HG03354 (cell line): ENCODE measurements around the gene FAXC.
"Not testable (repeated sequence)": the region's sequence is repeated elsewhere in the genome, so short reads cannot be mapped to it uniquely, and the experiment has no call there.

Source experiments
- ATAC-seq: cut with Tn5 transposase; IDR thresholded peaks from one replicate; pipeline ENCODE4 v1.9.1; 2021; ENCODE audit warnings: mild to moderate bottlenecking; ENCODE audit not compliant: unreplicated experiment, poor library complexity, severe bottlenecking

FAXC gene

DNA sequence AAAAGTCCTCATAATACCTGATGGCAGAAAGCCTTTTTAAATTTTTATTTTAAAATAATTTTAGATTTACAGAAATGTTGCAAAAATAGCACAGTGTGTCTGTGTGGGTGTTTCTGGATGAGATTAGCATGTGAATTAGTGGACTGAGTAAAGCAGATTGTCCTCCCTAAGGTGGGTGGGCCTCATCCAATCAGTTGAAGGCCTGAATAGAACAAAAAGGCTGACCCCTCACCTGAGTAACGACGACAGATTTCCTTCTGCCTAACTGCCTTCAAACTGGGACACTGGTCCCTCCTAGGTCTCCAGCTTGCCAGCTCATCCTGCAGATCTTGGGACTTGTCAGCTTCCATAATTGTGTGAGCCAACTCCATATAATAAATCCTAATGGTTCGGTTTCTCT is 54.2 kb downstream of the FAXC start:
- no peak for ATAC-seq

DNA sequence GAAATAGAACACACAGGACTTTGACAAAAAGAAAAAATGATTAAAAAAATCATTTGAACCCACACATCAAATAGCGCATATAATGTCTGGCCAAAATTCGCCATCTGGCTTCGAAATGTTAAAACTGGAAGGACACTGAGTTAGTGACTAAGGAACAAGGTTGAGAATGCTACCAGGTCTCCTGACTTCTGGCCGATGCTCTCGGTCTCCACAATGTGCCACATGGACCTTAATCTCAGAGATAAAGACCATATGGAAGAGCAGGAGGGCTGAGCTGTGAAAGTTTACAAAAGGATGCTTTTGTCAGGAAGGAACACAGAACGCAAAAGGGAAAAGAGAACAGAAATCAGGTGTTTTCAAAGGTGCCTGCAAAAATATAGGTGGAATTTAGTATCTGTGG is 54.7 kb downstream of the FAXC start:
- no peak for ATAC-seq

DNA sequence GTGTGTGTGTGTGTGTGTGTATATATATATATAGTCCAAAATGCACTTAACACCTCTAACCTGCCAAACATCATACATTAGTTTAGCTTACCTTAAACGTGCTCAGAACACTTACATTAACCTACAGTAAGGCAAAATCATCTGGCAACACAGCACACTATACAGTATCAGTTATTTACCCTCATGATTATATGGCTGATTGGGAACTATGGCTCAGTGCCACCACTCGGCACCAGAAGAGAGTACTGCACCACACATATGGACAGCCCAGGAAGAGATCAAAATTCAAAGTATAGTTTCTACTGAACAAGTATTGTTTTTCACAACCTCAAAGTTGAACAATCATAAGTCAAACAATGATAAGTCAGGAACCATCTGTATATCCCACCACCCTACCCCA is 59.8 kb downstream of the FAXC start:
- no peak for ATAC-seq

DNA sequence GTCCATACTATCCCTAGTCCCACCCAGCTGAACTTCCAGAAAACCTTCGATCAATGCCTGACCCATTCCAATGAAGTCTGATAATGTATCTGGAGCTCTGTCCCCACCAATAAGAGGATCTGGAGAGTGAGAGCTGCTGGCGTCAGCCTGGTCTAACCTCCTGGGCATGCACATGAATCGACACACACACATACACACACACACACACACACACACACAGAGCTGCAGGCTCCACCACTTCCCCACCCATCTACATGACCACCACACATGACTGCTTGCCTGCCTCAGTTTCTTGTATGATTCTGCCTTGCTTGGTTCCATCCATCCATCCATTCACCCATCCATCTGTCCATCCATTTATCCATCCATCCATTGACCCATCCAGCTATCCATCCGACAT is 60.8 kb downstream of the FAXC start:
- ATAC-seq, result no peak

DNA sequence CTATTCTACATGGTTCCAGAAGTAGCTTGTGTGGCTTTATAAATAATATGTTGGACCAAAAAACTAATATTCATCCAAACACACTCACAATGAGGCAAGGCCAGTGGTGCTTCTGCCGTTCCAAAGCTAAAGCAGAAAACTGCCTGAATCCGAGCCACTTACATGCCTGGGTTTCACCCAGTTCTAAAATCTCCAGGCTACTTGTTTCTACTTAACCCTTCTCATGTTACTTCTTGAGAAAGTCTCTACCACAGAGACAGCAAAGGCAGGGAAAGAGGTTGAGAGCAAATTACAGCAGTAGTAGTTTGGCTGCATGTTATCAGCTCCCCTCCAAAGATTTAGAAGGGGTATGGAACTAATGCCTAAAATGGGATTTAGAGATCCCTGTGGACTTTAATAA is 62.0 kb downstream of the FAXC start:
- no peak for ATAC-seq

DNA sequence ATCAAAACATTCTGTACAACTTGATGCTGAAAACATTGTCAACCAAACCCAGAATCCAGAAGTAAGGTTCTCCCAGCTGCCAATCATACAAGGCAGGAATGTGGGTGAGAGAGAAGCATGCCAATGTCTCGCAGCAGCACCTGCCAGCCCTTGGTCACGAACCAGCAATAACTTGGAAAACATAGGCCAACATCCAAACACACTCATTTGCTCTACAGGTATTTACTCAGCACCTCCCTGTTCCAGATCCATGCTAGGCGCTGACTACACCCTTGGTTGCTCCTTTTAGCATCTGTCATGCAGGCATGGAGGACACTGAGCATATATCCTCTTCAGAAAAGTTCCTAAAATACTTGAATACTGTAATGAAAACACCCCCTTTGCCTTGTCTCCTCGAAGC is 63.6 kb downstream of the FAXC start:
- ATAC-seq, result no peak

DNA sequence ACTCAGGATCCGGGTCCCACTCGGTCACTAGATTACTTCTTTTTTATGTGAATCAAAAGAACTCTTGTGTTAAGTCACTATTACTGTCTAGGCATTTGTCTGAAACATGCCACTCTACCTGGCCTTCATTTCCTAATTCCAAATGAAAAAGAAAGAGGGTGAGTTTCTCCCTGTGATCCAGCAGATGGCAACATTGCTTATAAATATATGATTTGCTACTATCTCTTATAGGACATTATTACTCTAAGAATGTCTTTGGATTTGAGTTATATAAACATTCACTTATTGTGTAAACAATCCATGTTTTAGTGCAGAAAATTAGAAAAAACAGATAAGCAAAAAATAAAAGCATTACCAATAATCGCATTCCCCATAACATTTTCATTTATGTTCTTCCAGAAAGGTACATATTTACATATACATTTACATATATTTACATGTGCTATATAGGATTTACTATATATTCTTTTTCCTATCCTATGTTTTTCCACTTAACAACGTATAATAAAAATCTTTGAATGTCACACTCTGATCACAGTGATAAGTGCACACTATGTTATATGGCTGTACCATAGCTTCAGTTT is 66.9 kb downstream of the FAXC start:
- ATAC-seq, result no peak

DNA sequence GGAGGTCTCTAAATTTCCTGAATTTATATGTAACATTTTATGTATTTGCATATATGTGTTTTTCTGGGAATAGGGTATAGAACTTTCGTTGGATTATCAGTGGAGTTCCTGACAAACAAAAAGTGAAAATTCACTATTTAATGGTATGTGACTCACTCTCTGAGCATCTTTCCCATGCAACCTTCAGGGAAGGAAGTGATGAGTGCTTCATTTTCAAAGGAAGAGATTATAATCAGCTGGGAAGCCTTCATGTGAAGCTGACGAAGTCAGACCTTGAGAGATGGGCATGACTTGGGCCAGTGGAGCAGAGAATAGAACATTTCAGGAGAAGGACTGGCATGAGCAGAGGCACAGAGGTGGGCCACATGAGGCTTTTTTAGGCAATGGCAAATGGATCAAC is 72.7 kb downstream of the FAXC start:
- no peak for ATAC-seq

DNA sequence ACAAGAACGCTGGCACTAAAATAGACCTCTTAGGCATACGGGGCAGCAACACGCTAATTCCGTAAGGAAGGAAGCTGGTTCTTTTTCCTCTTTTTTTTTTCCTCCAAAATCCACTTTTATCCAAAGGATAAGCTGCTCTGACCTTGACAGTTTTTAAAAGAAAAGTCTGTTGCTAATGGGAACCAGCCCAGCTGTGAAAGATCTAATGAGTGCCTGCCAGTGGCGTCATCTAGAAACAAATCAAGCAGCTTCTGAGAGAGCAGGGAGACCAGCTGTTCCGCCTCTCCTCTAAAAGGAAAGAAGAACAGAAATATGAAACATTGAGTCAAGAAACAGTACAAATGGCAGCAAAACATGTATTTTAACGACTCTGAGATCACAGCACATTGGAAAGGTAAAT is 78.6 kb downstream of the FAXC start:
- no peak for ATAC-seq

DNA sequence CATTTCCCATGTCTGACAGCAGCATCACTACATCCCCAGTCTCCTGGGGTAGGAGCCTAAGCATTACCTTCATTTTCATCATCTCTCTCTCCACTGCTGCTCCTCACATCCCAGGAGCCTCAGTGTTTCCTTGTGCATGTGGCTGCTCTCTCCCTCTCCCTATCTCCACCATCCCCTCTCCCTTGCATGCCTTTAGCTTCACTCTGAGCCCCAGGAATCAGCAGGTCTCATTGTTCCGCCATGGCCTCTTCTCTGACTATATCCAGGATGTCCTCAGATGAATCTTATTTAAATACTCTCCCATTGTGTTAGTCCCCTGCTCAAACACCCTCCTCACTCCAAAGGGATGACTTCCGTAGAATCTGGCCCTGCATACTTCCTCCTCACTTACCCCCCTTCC is 79.4 kb downstream of the FAXC start:
- ATAC-seq, result no peak

DNA sequence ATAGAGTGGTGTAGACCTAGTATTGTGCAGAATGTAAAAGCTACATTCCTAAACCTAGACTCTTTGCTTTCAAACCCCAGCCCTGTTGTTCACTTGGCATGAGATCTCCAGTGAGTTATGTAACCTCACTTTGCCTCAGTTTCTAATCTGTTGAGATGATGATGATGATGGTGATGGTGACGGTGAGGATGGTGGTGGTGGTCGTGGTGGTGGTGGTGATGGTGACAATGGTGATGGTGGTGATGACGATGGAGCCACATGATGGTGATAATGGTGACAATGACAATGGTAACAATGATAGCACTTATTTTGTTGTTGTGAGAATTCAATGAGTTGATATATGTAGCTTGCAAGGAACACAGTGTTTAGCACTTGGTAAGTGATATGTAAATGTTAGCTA is 80.3 kb downstream of the FAXC start:
- ATAC-seq, result no peak

DNA sequence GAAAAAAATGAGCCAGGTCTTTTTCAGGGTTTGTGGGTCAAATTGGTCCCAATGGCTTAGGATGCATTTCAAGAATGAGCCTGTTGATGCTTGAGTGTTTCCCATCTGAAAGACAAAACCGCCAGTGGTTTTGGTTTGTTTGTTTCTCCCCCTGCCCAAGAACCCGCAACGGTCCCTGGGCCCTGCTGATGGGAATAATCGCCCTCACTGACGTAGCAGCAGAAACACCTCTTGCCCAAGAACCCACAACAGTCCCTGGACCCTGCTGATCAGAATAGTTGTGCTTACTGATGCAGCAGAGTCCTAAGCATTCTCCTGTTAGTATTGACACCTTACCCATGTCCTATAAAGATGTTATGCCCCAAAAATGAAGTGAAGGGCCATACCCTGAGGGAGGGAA is 82.5 kb downstream of the FAXC start:
- not testable (repeated sequence) for ATAC-seq

DNA sequence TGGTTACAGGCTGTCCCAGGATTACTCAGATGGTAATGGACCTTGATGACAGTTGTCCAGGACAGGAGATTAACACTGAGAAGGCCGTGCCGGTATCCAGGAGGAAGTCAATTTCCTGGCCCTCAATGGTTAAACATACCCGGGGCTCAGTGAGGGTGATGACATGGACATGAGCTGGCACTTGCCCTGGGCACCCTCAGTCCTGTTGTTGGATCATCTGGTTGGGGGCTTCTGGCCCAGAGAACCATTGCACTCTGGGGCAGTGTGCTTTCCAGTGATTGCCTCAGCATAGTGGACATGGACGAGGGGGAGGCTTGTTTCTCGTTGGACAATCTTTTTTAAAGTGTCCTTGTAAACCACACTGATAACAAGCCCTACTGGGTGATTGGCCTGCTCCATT is 84.0 kb downstream of the FAXC start:
- not testable (repeated sequence) for ATAC-seq

DNA sequence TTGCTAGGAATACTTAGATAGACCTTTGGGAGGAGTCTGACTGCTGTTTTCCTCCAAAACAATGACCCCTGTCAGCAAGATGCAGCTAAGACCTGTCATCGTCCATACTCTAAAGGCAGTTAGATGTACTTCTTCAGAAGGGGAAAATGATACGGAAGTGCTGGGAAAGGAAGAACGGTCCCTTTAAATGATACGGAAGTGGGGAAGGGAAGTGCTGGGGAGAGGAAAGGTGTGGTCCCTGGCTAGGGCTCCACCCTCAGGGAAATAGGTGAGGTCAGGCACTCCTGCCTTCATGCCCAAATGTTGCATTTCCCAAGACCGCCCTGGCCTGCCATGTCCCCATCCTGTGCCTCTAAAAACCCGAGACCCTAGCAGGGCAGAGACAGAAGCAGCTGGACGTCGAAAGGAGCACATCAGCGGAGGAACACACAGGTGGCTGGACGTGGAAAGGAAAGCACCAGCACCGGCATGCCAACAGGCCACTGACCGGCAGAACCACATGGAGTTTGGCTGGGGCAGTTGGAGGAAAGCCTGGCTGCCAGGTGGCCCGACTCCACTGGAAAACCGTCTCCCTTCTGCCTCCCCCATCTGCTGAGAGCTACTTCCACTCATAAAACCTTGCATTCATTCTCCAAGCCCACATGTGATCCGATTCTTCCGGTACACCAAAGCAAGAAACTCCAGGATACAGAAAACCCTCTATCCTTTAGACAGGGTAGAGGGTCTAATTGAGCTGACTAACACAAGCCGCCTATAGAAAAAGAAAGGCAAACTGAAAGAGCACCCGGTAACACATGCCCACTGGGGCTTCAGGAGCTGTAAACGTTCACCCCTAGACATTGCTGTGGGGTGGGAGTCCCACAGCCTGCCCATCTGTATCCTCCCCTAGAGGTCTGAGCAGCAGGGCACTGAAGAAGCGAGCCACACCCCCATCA is 94.6 kb downstream of the FAXC start:
- no peak for ATAC-seq

DNA sequence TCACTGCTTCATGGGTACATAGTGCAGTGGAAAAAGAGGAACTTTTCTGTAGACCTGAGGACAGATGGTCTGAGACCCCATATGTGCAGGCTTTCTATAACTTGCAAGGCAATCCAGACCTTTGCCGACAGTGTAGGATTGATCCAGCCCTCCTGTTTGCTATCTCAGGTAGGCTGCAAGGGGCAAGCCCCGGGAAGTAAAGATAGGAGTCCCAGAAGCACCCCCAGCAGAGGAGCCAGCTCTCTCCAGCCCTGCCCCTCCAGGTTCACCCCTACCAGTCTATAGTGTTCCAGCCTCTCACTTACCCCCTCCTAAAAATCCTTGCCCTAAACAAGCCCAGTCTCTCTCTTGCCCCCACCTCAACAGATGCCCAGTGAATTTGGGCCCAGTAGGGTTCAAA is 96.2 kb downstream of the FAXC start:
- ATAC-seq, result no peak

DNA sequence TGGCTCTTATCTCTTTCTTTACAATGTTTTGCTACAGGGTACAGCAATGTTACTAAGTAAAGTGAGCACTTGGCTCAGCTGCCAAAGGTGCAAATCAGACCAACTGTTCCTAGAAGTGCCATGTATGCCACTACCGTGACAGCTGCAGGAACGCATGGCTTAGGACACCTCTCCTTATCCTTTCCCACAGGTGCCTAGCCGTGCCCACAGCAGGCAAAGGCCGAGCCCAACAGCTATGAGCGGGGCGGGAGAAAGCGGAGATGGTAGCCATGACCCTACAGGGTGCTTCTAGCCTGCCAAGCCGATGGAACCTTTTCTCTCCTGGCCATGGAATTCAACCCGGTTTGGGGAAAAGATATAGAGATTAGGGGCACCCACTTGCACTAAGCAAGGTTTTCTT is 97.1 kb downstream of the FAXC start:
- ATAC-seq, result no peak

DNA sequence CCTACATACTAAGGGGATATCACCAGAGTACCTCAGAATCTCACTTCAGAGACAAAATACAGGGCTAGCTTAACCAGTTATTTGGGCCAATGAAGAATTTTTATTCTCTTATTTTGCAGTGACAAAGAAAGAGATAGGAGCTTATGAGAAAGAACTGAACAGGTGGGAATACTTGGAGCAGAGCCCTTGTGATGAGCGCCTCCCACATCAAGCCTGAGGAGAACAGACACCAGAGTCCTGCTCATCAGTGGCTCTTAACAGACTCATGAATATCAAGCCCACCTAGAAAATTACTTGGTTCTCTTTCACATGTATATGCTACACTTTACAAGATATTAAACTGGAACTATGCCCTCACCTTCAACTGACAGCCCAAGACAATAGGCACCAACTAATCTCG is 99.0 kb downstream of the FAXC start:
- ATAC-seq, result no peak

DNA sequence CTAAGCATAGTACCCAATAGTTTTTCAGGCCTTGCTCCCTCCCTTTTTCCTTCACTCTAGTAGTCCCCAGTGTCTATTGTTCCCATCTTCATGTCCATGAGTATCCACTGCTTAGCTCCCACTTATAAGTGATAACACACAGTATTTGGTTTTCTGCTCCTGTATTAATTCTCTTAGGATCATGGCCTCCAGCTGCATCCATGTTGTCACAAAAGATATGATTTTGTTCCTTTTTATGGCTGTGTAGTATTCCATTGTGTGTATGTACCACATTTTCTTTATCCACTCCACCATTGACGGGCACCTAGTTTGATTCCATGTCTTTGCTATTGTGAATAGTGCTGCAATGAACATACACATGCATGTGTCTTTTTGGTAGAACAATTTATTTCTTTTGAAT is 102.9 kb downstream of the FAXC start:
- no peak for ATAC-seq

DNA sequence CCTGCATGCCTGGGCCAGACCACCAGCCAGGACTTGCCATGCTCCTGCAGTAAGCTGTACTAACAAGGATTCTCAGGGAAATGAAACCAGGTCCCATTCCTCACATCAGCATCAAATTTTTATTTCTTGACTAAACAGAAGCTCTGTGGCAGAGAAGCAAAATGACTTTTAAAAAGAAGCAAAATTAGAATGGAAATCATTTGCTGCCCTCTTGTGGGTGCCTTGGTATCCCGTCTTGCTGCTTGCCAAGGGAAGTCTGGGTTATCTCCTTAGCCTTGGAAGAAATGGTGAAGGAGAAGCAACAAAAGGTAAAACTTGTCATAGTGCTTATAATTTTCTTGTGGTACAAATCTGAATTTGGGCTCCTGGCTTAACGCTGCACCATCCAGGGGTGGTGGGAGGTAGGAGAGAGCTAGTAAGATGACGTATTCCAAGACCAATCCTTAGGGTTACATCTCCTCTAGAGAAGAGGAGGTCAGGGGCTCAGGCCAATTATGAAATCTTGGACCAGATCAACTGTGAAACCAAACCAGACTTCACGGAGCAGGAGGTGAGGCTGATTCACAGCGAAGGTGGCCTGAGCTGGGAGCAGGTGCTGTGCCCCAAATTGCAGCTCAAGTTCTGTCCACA is 107.5 kb downstream of the FAXC start:
- no peak for ATAC-seq

DNA sequence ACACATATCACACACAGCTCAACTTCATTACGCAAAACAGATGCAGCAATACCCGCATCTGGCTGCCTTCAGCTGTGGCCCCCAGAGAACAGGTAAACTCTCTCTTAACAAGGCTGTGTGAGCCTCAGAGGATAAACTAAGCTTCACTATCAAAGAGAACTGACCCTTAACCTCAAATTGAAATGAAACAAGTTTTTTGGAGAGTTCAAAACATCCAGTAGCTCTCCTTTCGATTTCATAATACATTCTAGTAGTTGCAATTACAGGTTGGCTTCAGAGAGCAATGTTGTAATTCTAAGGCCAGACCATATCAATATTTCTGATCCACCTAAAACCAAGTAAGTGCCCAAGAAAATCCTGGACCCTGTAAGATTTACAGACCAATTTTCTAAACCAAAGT is 113.5 kb downstream of the FAXC start:
- ATAC-seq, result no peak

DNA sequence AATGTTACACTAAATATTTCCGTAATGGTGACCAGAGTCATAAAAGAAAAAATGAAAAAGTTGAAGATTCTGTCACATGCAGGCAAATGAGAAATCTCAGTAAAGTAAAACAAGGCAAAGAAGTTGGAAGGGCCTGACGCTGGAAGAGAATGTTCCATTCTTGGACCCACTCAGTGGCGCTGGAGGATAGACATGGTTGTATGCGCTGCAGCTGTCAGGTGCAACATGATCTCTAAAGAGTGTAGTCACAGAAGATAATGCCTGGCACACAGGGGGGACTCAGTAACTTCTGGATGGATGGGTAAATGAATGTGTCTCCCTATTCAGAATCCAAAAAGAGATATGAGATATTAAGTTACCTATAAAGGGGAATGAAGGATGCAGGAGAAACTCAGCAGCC is 116.3 kb downstream of the FAXC start:
- no peak for ATAC-seq
